SK-N-SH treated with all-trans-retinoic acid at 6 μM for 48 hours (cell line): ENCODE results near the gene KRT1.
A peak's percentile ranks its signal among the peaks of the same experiment; 100 is the strongest.

ENCODE experiments used
- ATAC-seq: fragments of 200-7000 bp; cut with Tn5 transposase; 3 replicates; pipeline ENCODE4 v1.9.1; 2020; ENCODE audit warnings: mild to moderate bottlenecking, moderate library complexity
- ARNTL ChIP-seq: fragments of 450-650 bp; formaldehyde crosslinking; IDR thresholded peaks from 2 replicates; pipeline ENCODE4 v1.5.0; 2020; ENCODE audit warnings: low read depth, mild to moderate bottlenecking, moderate library complexity, borderline replicate concordance
- BACH2 ChIP-seq: fragments of 250-450 bp; sonication (Bioruptor Pico); IDR thresholded peaks from 2 replicates; pipeline ENCODE4 v1.9.0; 2021; ENCODE audit warnings: mild to moderate bottlenecking, borderline replicate concordance
- CREB5 ChIP-seq: fragments of 250-450 bp; sonication (Bioruptor Pico); IDR thresholded peaks from 2 replicates; pipeline ENCODE4 v1.5.1; 2020; ENCODE audit warnings: low read depth, mild to moderate bottlenecking, moderate library complexity
- CSDC2 ChIP-seq: fragments of 250-450 bp; sonication (Bioruptor Pico); IDR thresholded peaks from 2 replicates; pipeline ENCODE4 v1.5.0; 2020; ENCODE audit warnings: mild to moderate bottlenecking, moderate library complexity
- CSRNP3 ChIP-seq: fragments of 250-450 bp; sonication (Bioruptor Pico); IDR thresholded peaks from 2 replicates; pipeline ENCODE4 v1.5.1; 2021; ENCODE audit warnings: mild to moderate bottlenecking, moderate library complexity
- ESRRG ChIP-seq: fragments of 250-450 bp; sonication (Bioruptor Pico); IDR thresholded peaks from 2 replicates; pipeline ENCODE4 v1.6.1; 2021; ENCODE audit warnings: mild to moderate bottlenecking
- ISL1 ChIP-seq: fragments of 250-450 bp; sonication (Bioruptor Pico); IDR thresholded peaks from 2 replicates; pipeline ENCODE4 v2.1.2; 2022; ENCODE audit warnings: mild to moderate bottlenecking, moderate library complexity
- OSR1 ChIP-seq: fragments of 250-450 bp; sonication (Bioruptor Pico); IDR thresholded peaks from 2 replicates; pipeline ENCODE4 v1.8.0; 2022; ENCODE audit warnings: moderate library complexity, mild to moderate bottlenecking, inconsistent platforms
- POU6F1 ChIP-seq: fragments of 250-450 bp; sonication (Bioruptor Pico); IDR thresholded peaks from 2 replicates; pipeline ENCODE4 v1.8.0; 2021; ENCODE audit warnings: low read depth, mild to moderate bottlenecking, moderate library complexity, borderline replicate concordance
- PPARA ChIP-seq: fragments of 250-450 bp; sonication (Bioruptor Pico); IDR thresholded peaks from 2 replicates; pipeline ENCODE4 v1.5.0; 2020; ENCODE audit warnings: mild to moderate bottlenecking, borderline replicate concordance
- RARB ChIP-seq: fragments of 250-450 bp; sonication (Bioruptor Pico); IDR thresholded peaks from 2 replicates; pipeline ENCODE4 v1.8.0; 2021; ENCODE audit warnings: mild to moderate bottlenecking, moderate library complexity
- TCF4 ChIP-seq: fragments of 250-450 bp; sonication (Bioruptor Pico); IDR thresholded peaks from 2 replicates; pipeline ENCODE4 v1.8.0; 2021; ENCODE audit warnings: mild to moderate bottlenecking, moderate library complexity, borderline replicate concordance
- TOX ChIP-seq: fragments of 250-450 bp; sonication (Bioruptor Pico); IDR thresholded peaks from 2 replicates; pipeline ENCODE4 v1.8.0; 2021; ENCODE audit warnings: mild to moderate bottlenecking, moderate library complexity, borderline replicate concordance
- TSHZ2 ChIP-seq: fragments of 250-450 bp; sonication (Bioruptor Pico); IDR thresholded peaks from 2 replicates; pipeline ENCODE4 v1.5.0; 2020; ENCODE audit warnings: mild to moderate bottlenecking, moderate library complexity
- ZC3H10 ChIP-seq: fragments of 250-450 bp; sonication (Bioruptor Pico); IDR thresholded peaks from 2 replicates; pipeline ENCODE4 v1.5.1; 2021; ENCODE audit warnings: mild to moderate bottlenecking, moderate library complexity
- ZFP3 ChIP-seq: fragments of 250-450 bp; sonication (Bioruptor Pico); IDR thresholded peaks from 2 replicates; pipeline ENCODE4 v1.5.0; 2020; ENCODE audit warnings: mild to moderate bottlenecking, moderate library complexity
- ZFP30 ChIP-seq: fragments of 450-650 bp; formaldehyde crosslinking; IDR thresholded peaks from 2 replicates; pipeline ENCODE4 v1.5.0; 2022; ENCODE audit warnings: mild to moderate bottlenecking, moderate library complexity
- ZNF565 ChIP-seq: fragments of 450-650 bp; formaldehyde crosslinking; conservative IDR thresholded peaks from 2 replicates; pipeline ENCODE4 v1.5.0; 2020; ENCODE audit warnings: low read depth, mild to moderate bottlenecking, moderate library complexity
- ZNF70 ChIP-seq: fragments of 450-650 bp; formaldehyde crosslinking; IDR thresholded peaks from 2 replicates; pipeline ENCODE4 v1.5.0; 2020; ENCODE audit warnings: mild to moderate bottlenecking, moderate library complexity
- ZNF8 ChIP-seq: fragments of 450-650 bp; formaldehyde crosslinking; IDR thresholded peaks from 2 replicates; pipeline ENCODE4 v1.5.0; 2020; ENCODE audit warnings: mild to moderate bottlenecking, moderate library complexity

Gene KRT1

GRCh38 chr12:52691841-52692150, 11.6 kb upstream of the KRT1 start:
- no peak for TF ChIP-seq CSDC2 (CRISPR knock-in tag)
- no peak for TF ChIP-seq ARNTL (CRISPR knock-in tag)
- no peak for TF ChIP-seq ZFP3 (CRISPR knock-in tag)
- no peak for TF ChIP-seq TSHZ2 (CRISPR knock-in tag)
- no peak for TF ChIP-seq RARB (CRISPR knock-in tag)
- TF ChIP-seq ISL1 (CRISPR knock-in tag): no peak
- TF ChIP-seq CREB5 (CRISPR knock-in tag): no peak
- TF ChIP-seq ESRRG (CRISPR knock-in tag): no peak
- ATAC-seq: no peak; the same call in 2 of the 3 replicates

GRCh38 chr12:52691076-52691840, 11.1 kb upstream of the KRT1 start:
- ATAC-seq: peak; percentile 62
- no peak for TF ChIP-seq ZNF70 (CRISPR knock-in tag)
- no peak for TF ChIP-seq ZFP30
- TF ChIP-seq ZFP3 (CRISPR knock-in tag): no peak
- TF ChIP-seq BACH2: no peak
- TF ChIP-seq RARB (CRISPR knock-in tag): no peak
- no peak for TF ChIP-seq TSHZ2 (CRISPR knock-in tag)
- TF ChIP-seq TCF4 (CRISPR knock-in tag): no peak
- no peak for TF ChIP-seq ARNTL (CRISPR knock-in tag)
- TF ChIP-seq ESRRG (CRISPR knock-in tag): no peak
- no peak for TF ChIP-seq OSR1 (CRISPR knock-in tag)

- ATAC-seq: no peak
- no peak for TF ChIP-seq ZNF8 (CRISPR knock-in tag)
- no peak for TF ChIP-seq POU6F1 (CRISPR knock-in tag)
- no peak for TF ChIP-seq RARB (CRISPR knock-in tag)
- TF ChIP-seq ZFP3 (CRISPR knock-in tag): no peak
- TF ChIP-seq BACH2: no peak
- TF ChIP-seq PPARA (CRISPR knock-in tag): no peak
- TF ChIP-seq ZC3H10 (CRISPR knock-in tag): no peak
- TF ChIP-seq CSRNP3 (CRISPR knock-in tag): no peak
- TF ChIP-seq ZFP30: no peak
- TF ChIP-seq ESRRG (CRISPR knock-in tag): no peak
- no peak for TF ChIP-seq ISL1 (CRISPR knock-in tag)
- no peak for TF ChIP-seq TOX (CRISPR knock-in tag)
- TF ChIP-seq CSDC2 (CRISPR knock-in tag): no peak
- no peak for TF ChIP-seq ZNF565 (CRISPR knock-in tag)
- TF ChIP-seq TSHZ2 (CRISPR knock-in tag): no peak
- no peak for TF ChIP-seq ARNTL (CRISPR knock-in tag)
- TF ChIP-seq OSR1 (CRISPR knock-in tag): no peak
These were observed 10.3 kb upstream of the KRT1 start for GRCh38 chr12:52690351-52691075.
